Activated CD4-positive, alpha-beta T cell treated with anti-CD3 and anti-CD28 coated beads, Interleukin-2, Interleukin-6, amounts not matched to agents 100 ng/mL and 50 ng/mL, durations not matched to agents 16 hours and 8 hours (primary cell): ENCODE measurements around the gene USH1G.

ENCODE experiments used
- DNase-seq: peaks from one replicate; pipeline ENCODE4 v3.0.0-alpha.2; 2020

Gene USH1G

DNA sequence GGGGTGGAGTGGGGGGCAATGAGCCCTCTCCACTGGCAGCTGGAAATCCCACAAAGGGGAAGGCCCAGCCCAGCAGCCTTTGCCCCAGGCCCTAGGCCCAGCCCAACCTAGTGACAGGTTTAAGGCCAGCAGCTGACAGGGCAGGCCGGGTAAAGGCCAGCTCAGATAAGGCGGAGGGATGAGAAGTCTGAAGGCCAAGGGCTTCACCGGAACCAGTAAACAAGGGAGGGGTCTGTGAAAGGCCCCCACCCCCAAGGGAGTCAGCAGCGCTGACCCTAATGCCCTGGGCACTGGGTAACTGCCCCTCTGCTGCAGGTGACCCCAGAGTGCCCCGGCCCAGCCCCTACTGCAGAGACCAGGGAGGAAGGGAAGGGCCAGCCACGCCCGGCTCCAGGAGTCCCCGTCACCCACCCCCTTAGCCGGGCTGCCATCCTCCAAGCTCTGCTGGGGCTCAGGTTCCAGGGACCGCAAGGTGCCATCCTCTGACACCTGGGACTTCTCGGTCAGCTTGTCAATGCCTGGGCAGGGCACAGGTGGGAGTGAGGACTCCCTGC is 30.2 kb upstream of the USH1G start:
- no peak for DNase-seq

GRCh38 chr17:74952431-74953133 is 29.5 kb upstream of the USH1G start:
- no peak for DNase-seq

GRCh38 chr17:74951680-74952421 is 28.8 kb upstream of the USH1G start:
- no peak for DNase-seq

GRCh38 chr17:74951065-74951464 is 28.0 kb upstream of the USH1G start:
- DNase-seq: no peak

GRCh38 chr17:74950207-74950606 is 27.2 kb upstream of the USH1G start:
- no peak for DNase-seq

GRCh38 chr17:74949455-74950115 is 26.5 kb upstream of the USH1G start:
- no peak for DNase-seq

DNA sequence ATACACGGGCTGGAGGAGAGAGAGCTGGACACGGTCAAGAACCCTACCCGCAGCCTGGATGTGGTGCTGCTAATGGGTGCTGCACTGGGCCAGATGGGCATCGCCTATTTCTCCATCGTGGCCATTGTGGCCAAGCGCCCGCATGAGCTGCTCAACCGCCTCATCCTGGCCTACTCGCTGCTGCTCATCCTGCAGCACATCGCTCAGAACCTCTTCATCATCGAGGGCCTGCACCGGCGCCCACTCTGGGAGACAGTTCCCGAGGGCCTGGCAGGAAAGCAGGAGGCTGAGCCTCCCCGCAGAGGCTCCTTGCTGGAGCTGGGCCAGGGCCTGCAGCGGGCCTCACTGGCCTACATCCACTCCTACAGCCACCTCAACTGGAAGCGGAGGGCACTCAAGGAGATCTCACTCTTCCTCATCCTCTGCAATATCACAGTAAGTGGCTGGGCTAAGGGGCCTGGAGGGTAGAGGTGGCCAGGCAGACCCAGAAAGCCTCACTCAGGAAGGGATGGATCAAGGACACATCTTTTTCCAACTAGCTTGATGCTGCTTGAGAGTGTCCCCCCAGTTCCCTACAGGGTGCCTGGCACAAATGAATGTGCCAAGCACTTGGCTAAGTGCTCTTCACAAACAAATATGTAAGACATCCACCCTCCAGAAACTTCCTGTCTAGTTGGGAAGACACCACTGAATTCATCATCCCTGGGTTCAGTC is 24.1 kb upstream of the USH1G start:
- DNase-seq: no peak

DNA sequence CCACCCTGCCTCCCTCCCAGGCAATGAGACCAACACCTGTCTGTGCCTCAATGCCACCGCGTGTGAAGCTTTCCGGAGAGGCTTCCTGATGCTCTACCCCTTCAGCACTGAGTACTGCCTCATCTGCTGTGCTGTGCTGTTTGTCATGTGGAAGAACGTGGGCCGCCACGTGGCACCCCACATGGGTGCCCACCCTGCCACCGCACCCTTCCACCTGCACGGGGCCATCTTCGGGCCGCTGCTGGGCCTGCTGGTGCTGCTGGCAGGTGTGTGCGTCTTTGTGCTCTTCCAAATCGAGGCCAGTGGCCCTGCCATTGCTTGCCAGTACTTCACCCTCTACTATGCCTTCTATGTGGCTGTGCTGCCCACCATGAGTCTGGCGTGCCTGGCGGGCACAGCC is 23.6 kb upstream of the USH1G start:
- DNase-seq: no peak

- peak; percentile 17 for DNase-seq
Observed at GRCh38 chr17:74945543-74945942, 22.5 kb upstream of the USH1G start.

- DNase-seq: no peak
Observed at GRCh38 chr17:74943808-74944522, 20.9 kb upstream of the USH1G start.

GRCh38 chr17:74941128-74941725 is 18.2 kb upstream of the USH1G start:
- no peak for DNase-seq

- no peak for DNase-seq
Observed at GRCh38 chr17:74939534-74939933, 16.5 kb upstream of the USH1G start.

- no peak for DNase-seq
Observed at GRCh38 chr17:74938194-74938950, 15.3 kb upstream of the USH1G start.

GRCh38 chr17:74937064-74938051 is 14.3 kb upstream of the USH1G start:
- no peak for DNase-seq

DNA sequence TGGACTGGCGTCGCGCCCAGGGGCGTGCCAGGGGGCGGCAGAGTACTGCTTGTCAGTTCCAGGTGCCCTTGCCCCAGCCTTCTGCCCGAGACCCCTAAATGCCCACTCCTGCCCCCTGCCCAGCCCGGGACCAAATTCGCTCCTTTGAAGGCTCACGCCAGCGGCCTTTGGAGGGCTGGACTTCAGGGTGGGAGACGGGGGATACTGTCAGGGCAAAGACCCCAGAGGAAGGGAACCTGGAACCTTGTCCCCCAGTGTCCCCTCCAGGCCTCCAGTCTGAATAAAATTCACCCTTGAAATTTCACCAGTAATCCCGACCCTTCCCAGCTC is 13.4 kb upstream of the USH1G start:
- no peak for DNase-seq

GRCh38 chr17:74935585-74936469 is 12.8 kb upstream of the USH1G start, which contains the start of gene OTOP3:
TSS of gene OTOP3 (plus strand) at chr17:74935898. CDS start at chr17:74935922, 24 bp downstream.
- no peak for DNase-seq

DNA sequence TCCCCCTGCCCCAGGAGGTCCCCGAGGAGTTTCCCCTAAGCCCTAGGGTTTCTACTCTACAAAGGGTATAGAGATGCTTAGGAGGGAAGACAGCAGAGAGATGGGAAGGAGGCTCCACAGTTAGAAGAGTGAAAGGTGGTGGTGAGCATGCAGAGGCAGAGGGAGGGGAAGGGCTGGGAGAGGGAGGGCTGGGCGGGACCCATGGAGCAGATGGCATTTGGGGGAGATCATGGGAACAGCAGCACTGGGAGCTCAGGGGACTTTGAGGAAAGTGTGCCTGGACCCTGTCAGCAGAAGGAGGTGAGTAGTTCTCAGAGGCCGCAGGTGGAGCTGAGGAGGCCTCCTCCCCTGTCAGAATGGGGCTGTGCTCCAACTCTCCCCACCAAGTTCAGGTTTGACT is 12.0 kb upstream of the USH1G start:
- no peak for DNase-seq

GRCh38 chr17:74930535-74931036 is 7.5 kb upstream of the USH1G start:
- DNase-seq: no peak

GRCh38 chr17:74928786-74929185 is 5.7 kb upstream of the USH1G start:
- no peak for DNase-seq
